H1 (cell line): ENCODE measurements around the gene MCF2L. TPM values are rescaled to one million over a fixed set of nuclear protein-coding genes. Genes with fewer than 3 reads are reported as not detected.

Experiments used
- CTCF ChIA-PET: fragments of 300-600 bp; sonication (Branson Sonifier 250); formaldehyde crosslinking; loops from one replicate; lab custom pipeline; 2021; ENCODE audit not compliant: partially characterized antibody; lab: Charles Lee
- POLR2A ChIA-PET: fragments of 300-600 bp; sonication (Branson Sonifier 250); formaldehyde crosslinking; loops from one replicate; lab custom pipeline; 2021; ENCODE audit warnings: inconsistent platforms; ENCODE audit not compliant: partially characterized antibody; lab: Charles Lee
- DNase-seq, 2 experiments: peaks; one replicate each; pipeline versions ENCODE4 v3.0.0 to v3.0.0-alpha.2; 2010 to 2022; ENCODE audit warnings: low spot score in 2 of 2, low read depth in 1 of 2, mixed read lengths in 1 of 2
- FAIRE-seq: peaks from 2 replicates; lab custom pipeline; 2011; peaks lifted over from hg19 to GRCh38; lab: Jason Lieb, UNC
- H2AFZ ChIP-seq: 2 replicates; pipeline ENCODE4 v1.8.1; 2012; ENCODE audit warnings: low read length, inconsistent platforms
- H2AK5ac ChIP-seq: 2 replicates; pipeline ENCODE4 v1.6.1; 2013; ENCODE audit warnings: low read depth, low read length
- H2BK120ac ChIP-seq: replicated peaks from 2 replicates; pipeline ENCODE3; 2013; ENCODE audit warnings: low read depth, low read length, inconsistent platforms
- H2BK12ac ChIP-seq: 2 replicates; pipeline ENCODE4 v1.6.1; 2013; ENCODE audit warnings: low read depth, low read length
- H2BK15ac ChIP-seq: 2 replicates; pipeline ENCODE4 v1.6.1; 2013; ENCODE audit warnings: low read length
- H2BK20ac ChIP-seq: 2 replicates; pipeline ENCODE4 v1.6.1; 2013; ENCODE audit warnings: low read length
- H2BK5ac ChIP-seq: 2 replicates; pipeline ENCODE4 v1.6.1; 2013; ENCODE audit warnings: low read depth, low read length
- H3K14ac ChIP-seq: 2 replicates; pipeline ENCODE4 v1.6.1; 2013; ENCODE audit warnings: inconsistent platforms; ENCODE audit not compliant: insufficient read length
- H3K18ac ChIP-seq: 2 replicates; pipeline ENCODE4 v1.6.1; 2013; ENCODE audit warnings: low read length; ENCODE audit errors: extremely low read depth
- H3K23ac ChIP-seq: 2 replicates; pipeline ENCODE4 v1.6.1; 2013; ENCODE audit warnings: inconsistent platforms; ENCODE audit not compliant: insufficient read length
- H3K23me2 ChIP-seq: 2 replicates; pipeline ENCODE4 v1.6.1; 2013; ENCODE audit warnings: low read depth, low read length
- H3K27ac ChIP-seq: 2 replicates; pipeline ENCODE4 v1.6.1; 2011; ENCODE audit warnings: low read depth, low read length, inconsistent platforms
- H3K27me3 ChIP-seq, 4 experiments: replicated peaks in 1 of 4; 1 replicate in 1 of 4; 2 replicates in 3 of 4; pipeline versions ENCODE4 v1.6.1 to v1.8.1; 2011 to 2013; ENCODE audit warnings: low read length in 3 of 4, mild to moderate bottlenecking in 3 of 4, inconsistent platforms in 2 of 4, mixed read lengths in 2 of 4, moderate library complexity in 1 of 4; ENCODE audit not compliant: control insufficient read depth in 3 of 4, insufficient read depth in 3 of 4; ENCODE audit errors: extremely low read depth in 1 of 4
- H3K36me3 ChIP-seq, 4 experiments: 2 replicates each; pipeline versions ENCODE4 v1.6.1 to v1.8.1; 2011 to 2013; ENCODE audit warnings: mild to moderate bottlenecking in 4 of 4, low read length in 3 of 4, moderate library complexity in 2 of 4, control low read depth in 1 of 4, inconsistent platforms in 1 of 4; ENCODE audit not compliant: insufficient read depth in 4 of 4, control insufficient read depth in 2 of 4
- H3K4ac ChIP-seq: replicated peaks from 2 replicates; pipeline ENCODE3; 2013; ENCODE audit warnings: low read length, low read depth, mixed read lengths, inconsistent platforms; ENCODE audit not compliant: insufficient read length
- H3K4me1 ChIP-seq, 4 experiments: replicated peaks in 1 of 4; 1 replicate in 1 of 4; 2 replicates in 3 of 4; pipeline versions ENCODE4 v1.6.1 to v1.8.1; 2011 to 2013; ENCODE audit warnings: low read length in 3 of 4, inconsistent platforms in 2 of 4, mixed read lengths in 1 of 4; ENCODE audit not compliant: insufficient read depth in 4 of 4, control insufficient read depth in 3 of 4
- H3K4me2 ChIP-seq, 2 experiments: 2 replicates each; pipeline versions ENCODE4 v1.6.1 to v1.8.1; 2011 to 2013; ENCODE audit warnings: low read depth in 2 of 2, low read length in 2 of 2, control low read depth in 1 of 2, inconsistent platforms in 1 of 2, mild to moderate bottlenecking in 1 of 2; ENCODE audit not compliant: insufficient read depth in 1 of 2
- H3K4me3 ChIP-seq, 4 experiments: fragments of 200-600, 300-600 bp in 1 of 4; sonication (generic), shearing (Covaris generic), sonication (Bioruptor Twin) in 1 of 4; 2 replicates each; pipeline versions ENCODE4 v1.5.1 to v1.8.1; 2011 to 2016; ENCODE audit warnings: low read length in 4 of 4, low read depth in 3 of 4, control low read depth in 2 of 4, inconsistent platforms in 2 of 4, mild to moderate bottlenecking in 2 of 4, mixed read lengths in 1 of 4, moderate library complexity in 1 of 4; ENCODE audit not compliant: insufficient read depth in 2 of 4; ENCODE audit errors: extremely low read depth in 1 of 4
- H3K56ac ChIP-seq: replicated peaks from 2 replicates; pipeline ENCODE3; 2013; ENCODE audit warnings: low read depth, mild to moderate bottlenecking, mixed read lengths, low read length, inconsistent platforms; ENCODE audit not compliant: insufficient read length
- H3K79me1 ChIP-seq: 2 replicates; pipeline ENCODE4 v1.6.1; 2013; ENCODE audit warnings: low read depth, low read length, control low read depth
- H3K79me2 ChIP-seq, 2 experiments: 2 replicates each; pipeline versions ENCODE4 v1.6.1 to v1.8.1; 2012 to 2013; ENCODE audit warnings: low read length in 2 of 2, mild to moderate bottlenecking in 2 of 2, inconsistent platforms in 1 of 2; ENCODE audit not compliant: insufficient read depth in 2 of 2, control insufficient read depth in 1 of 2
- H3K9ac ChIP-seq, 4 experiments: replicated peaks in 1 of 4; 1 replicate in 1 of 4; 2 replicates in 3 of 4; pipeline versions ENCODE4 v1.6.1 to v1.8.1; 2011 to 2013; ENCODE audit warnings: low read depth in 3 of 4, low read length in 3 of 4, control low read depth in 2 of 4, mild to moderate bottlenecking in 2 of 4, moderate library complexity in 2 of 4, inconsistent platforms in 1 of 4; ENCODE audit errors: extremely low read depth in 1 of 4
- H3K9me3 ChIP-seq, 2 experiments: 2 replicates each; pipeline versions ENCODE4 v1.6.1 to v1.8.1; 2012 to 2013; ENCODE audit warnings: mild to moderate bottlenecking in 2 of 2, moderate library complexity in 2 of 2, control low read depth in 1 of 2, inconsistent platforms in 1 of 2, low read depth in 1 of 2, low read length in 1 of 2, mixed read lengths in 1 of 2; ENCODE audit not compliant: insufficient read depth in 2 of 2
- H4K20me1 ChIP-seq, 2 experiments: replicated peaks in 1 of 2; 2 replicates each; pipeline versions ENCODE3 to v1.8.1; 2011 to 2013; ENCODE audit warnings: inconsistent platforms in 2 of 2, low read length in 2 of 2, mild to moderate bottlenecking in 1 of 2; ENCODE audit not compliant: insufficient read depth in 2 of 2, control insufficient read depth in 1 of 2
- H4K5ac ChIP-seq: 2 replicates; pipeline ENCODE4 v1.6.1; 2013; ENCODE audit warnings: low read length, low read depth, mixed read lengths, inconsistent platforms; ENCODE audit not compliant: insufficient read length
- H4K8ac ChIP-seq: 2 replicates; pipeline ENCODE4 v1.8.0; 2013; ENCODE audit warnings: mild to moderate bottlenecking, moderate library complexity, low read length, inconsistent platforms; ENCODE audit not compliant: insufficient read depth; ENCODE audit errors: extremely low read depth
- H4K91ac ChIP-seq: replicated peaks from 2 replicates; pipeline ENCODE3; 2013; ENCODE audit warnings: low read length, mixed read lengths, inconsistent platforms; ENCODE audit not compliant: insufficient read length
- CTCF ChIP-seq, 3 experiments: IDR thresholded peaks; 1 replicate in 2 of 3; 2 replicates in 1 of 3; pipeline versions ENCODE4 v1.5.1 to v1.6.1; 2011; ENCODE audit warnings: low read length in 3 of 3, mild to moderate bottlenecking in 3 of 3, inconsistent platforms in 2 of 3, low read depth in 1 of 3, moderate library complexity in 1 of 3; ENCODE audit not compliant: insufficient read depth in 1 of 3; ENCODE audit errors: control extremely low read depth in 1 of 3
- EGR1 ChIP-seq: IDR thresholded peaks from 2 replicates; pipeline ENCODE4 v1.6.1; 2011; ENCODE audit warnings: low read depth, low read length, borderline replicate concordance
- HDAC2 ChIP-seq, 2 experiments: fragments of 300-600 bp in 1 of 2; sonication (generic) in 1 of 2; IDR thresholded peaks; 2 replicates each; pipeline ENCODE4 v1.6.1; 2011 to 2012; ENCODE audit warnings: low read depth in 2 of 2, low read length in 2 of 2, mild to moderate bottlenecking in 2 of 2, moderate library complexity in 2 of 2, borderline replicate concordance in 1 of 2, inconsistent platforms in 1 of 2
- PHF8 ChIP-seq: fragments of 200-600 bp; sonication (generic); conservative IDR thresholded peaks from 2 replicates; pipeline ENCODE4 v1.7.1; 2012; ENCODE audit warnings: low read depth, mild to moderate bottlenecking, inconsistent platforms, low read length, moderate library complexity
- RAD21 ChIP-seq, 2 experiments: IDR thresholded peaks in 1 of 2; conservative IDR thresholded peaks in 1 of 2; 2 replicates each; pipeline ENCODE4 v1.6.1; 2011; ENCODE audit warnings: low read depth in 2 of 2, low read length in 2 of 2, improper control_type of control experiment in 1 of 2, inconsistent platforms in 1 of 2, mild to moderate bottlenecking in 1 of 2, moderate library complexity in 1 of 2
- RBBP5 ChIP-seq: IDR thresholded peaks from 2 replicates; pipeline ENCODE4 v1.7.1; 2012; ENCODE audit warnings: low read depth, mild to moderate bottlenecking, inconsistent platforms, low read length, moderate library complexity, borderline replicate concordance
- SRF ChIP-seq: IDR thresholded peaks from 2 replicates; pipeline ENCODE4 v1.6.1; 2011; ENCODE audit warnings: mild to moderate bottlenecking, low read depth, low read length, moderate library complexity
- SUZ12 ChIP-seq: fragments of 200-600 bp; sonication (generic); IDR thresholded peaks from 2 replicates; pipeline ENCODE4 v1.6.1; 2012; ENCODE audit warnings: mild to moderate bottlenecking, inconsistent platforms, low read length, moderate library complexity, mixed read lengths
- WGBS, 2 experiments: shearing (Covaris generic) in 1 of 2; methylation state at CpG; one replicate each; pipeline versions ENCODE4 v1.1.6 to v1.1.7; 2013 to 2015; ENCODE audit warnings: low lambda C conversion rate in 2 of 2, mixed read lengths in 2 of 2, inconsistent platforms in 1 of 2, low coverage in 1 of 2, missing lambda C conversion rate in 1 of 2; ENCODE audit not compliant: insufficient replicate concordance in 2 of 2, insufficient coverage in 1 of 2, insufficient read length in 1 of 2; ENCODE audit errors: extremely low coverage in 1 of 2, missing lambda C conversion rate in 1 of 2; 5-methylcytosine and 5-hydroxymethylcytosine counted together
- polyA plus RNA-seq, 7 experiments: library from polyadenylated mRNA; depleted of rRNA in 3 of 7; stranded (reverse) in 5 of 7; unstranded in 2 of 7; fragments of >200 nt in 5 of 7; fragments of 200-250 nt in 2 of 7; gene quantifications; 1 replicate in 5 of 7; 2 replicates in 1 of 7; 4 replicates in 1 of 7; pipeline versions ENCODE4 v1.2.1 to v1.2.3, GENCODE V29; 2011 to 2013; ENCODE audit warnings: missing spikeins in 2 of 7, mixed read lengths in 2 of 7
- total RNA-seq: library from RNA; stranded (reverse); fragmentation: NEBNext Ultra II Directional; extraction: Animal tissue kit (Norgen Biotek cat#: 25700); gene quantifications from 2 replicates; pipeline ENCODE4 v1.2.1, GENCODE V29; 2021

MCF2L gene
- total and polyA plus RNA-seq, 2 of the 8 experiments (the other 6 are each of a cell fraction or from before 2014, with no cell fraction given), result 10.1 to 24.4 TPM

GRCh38 chr13:112968380-112968909 lies 569 bp upstream of the MCF2L start:
- H3K79me1 ChIP-seq, result peaks cover 12% of the 10 kb centered on the region
- no peak overlapping the region for H3K27ac ChIP-seq
- no peak overlapping the region; the same call in 1 of the 2 replicates for H2BK12ac ChIP-seq
- no peaks in the 10 kb centered on the region for H3K36me3 ChIP-seq
- no peak overlapping the region for H3K23ac ChIP-seq
- H3K9me3 ChIP-seq, result peaks cover 4% of the 10 kb centered on the region in 2 experiments; a peak in 3 of 4 replicates
- peaks cover 22% of the 10 kb centered on the region for H3K23me2 ChIP-seq
- H3K56ac ChIP-seq, result no peak overlapping the region
- H3K4me2 ChIP-seq, result peak overlapping the region; percentile 69 to 93
- H4K8ac ChIP-seq, result peak overlapping the region; percentile 60; the same call in 1 of the 2 replicates
- H3K4me3 ChIP-seq, result peak overlapping the region; percentile 41 to 73 (median 44)
- CTCF ChIA-PET, result interaction anchor here (0.6 to 2.5 kb wide), 11 partner anchors 10 to 122 kb away, joined by 3 to 13 read pairs (median 5); no protein-coding TSS in a partner anchor
- H4K5ac ChIP-seq, result no peak overlapping the region
- peaks cover 3 to 20% of the 10 kb centered on the region in 2 experiments for H4K20me1 ChIP-seq
- H2BK20ac ChIP-seq, result no peak overlapping the region
- POLR2A ChIA-PET, result interaction anchor here (0.6 to 1.3 kb wide), 5 partner anchors 8 to 240 kb away, joined by 3 to 4 read pairs (median 3); partner anchors contain the start of gene PCID2
- H3K18ac ChIP-seq, result no peak overlapping the region
- H3K27me3 ChIP-seq, result peaks cover 0 to 8% (median 4%) of the 10 kb centered on the region in 4 experiments; a peak in 4 of 7 replicates
- H4K91ac ChIP-seq, result peak overlapping the region; percentile 25
- peaks cover 0 to 3% (median under 1%) of the 10 kb centered on the region in 4 experiments; a peak in 2 of 7 replicates for H3K4me1 ChIP-seq
- FAIRE-seq, result no peak
- no peak overlapping the region for H2AFZ ChIP-seq
- H2BK15ac ChIP-seq, result no peak overlapping the region
- no peak overlapping the region for H2BK120ac ChIP-seq
- no peak overlapping the region for H2AK5ac ChIP-seq
- DNase-seq, result no peak
- WGBS, 2 experiments, result 13% methylated on average over 51 of the region's 52 CpGs; no CpG with 5 or more reads in 1 of the 2 experiments
- no peaks in the 10 kb centered on the region for H3K79me2 ChIP-seq
- no peak overlapping the region for H2BK5ac ChIP-seq
- H3K14ac ChIP-seq, result no peak overlapping the region
- H3K4ac ChIP-seq, result no peak overlapping the region
- H3K9ac ChIP-seq, result no peak overlapping the region
- peak in 1 of 2 experiments; percentile 19; a peak in 1 of 4 replicates for TF ChIP-seq RAD21 (IDR thresholded peaks at IDR 0.05 in 1 of 2, conservative IDR thresholded peaks at IDR 0.05 in 1 of 2; ENCODE audit: low read depth in 2 of 2, low read length in 2 of 2)
- TF ChIP-seq SRF, result no peak
- TF ChIP-seq PHF8, result 0 out of 2 replicates have a peak, but pooled peaks have one; percentile 17
- peak in 1 of 3 experiments; percentile 18; a peak in 1 of 4 replicates for TF ChIP-seq CTCF (IDR thresholded peaks at IDR 0.05; ENCODE audit: control extremely low read depth in 1 of 3, insufficient read depth in 1 of 3, low read depth in 1 of 3, low read length in 3 of 3)
- no peak for TF ChIP-seq EGR1
- TF ChIP-seq RBBP5, result peak; percentile 80; the same call in 1 of the 2 replicates
- 0 out of 2 replicates have a peak, but pooled peaks have one; percentile 20 for TF ChIP-seq SUZ12
- TF ChIP-seq HDAC2 (IDR thresholded peaks at IDR 0.05; ENCODE audit: borderline replicate concordance in 1 of 2, low read depth in 2 of 2, low read length in 2 of 2), result peak in 1 of 2 experiments; percentile 22; a peak in 1 of 4 replicates
